CD4-positive, alpha-beta T cell treated with Interleukin-12 subunit alpha and Interleukin-12 subunit beta, for 1 hour (primary cell): Measurements from ENCODE around the gene DLGAP3.

Experiments
- DNase-seq: peaks from one replicate; pipeline ENCODE4 v3.0.0-alpha.2; 2020

The DLGAP3 gene

GRCh38 chr1:34900775-34901502, 28.5 kb downstream of the DLGAP3 start:
- DNase-seq: no peak

GRCh38 chr1:34899906-34900305, 29.5 kb downstream of the DLGAP3 start:
- no peak for DNase-seq

GRCh38 chr1:34899471-34899870, 30.0 kb downstream of the DLGAP3 start:
- DNase-seq: no peak

- no peak for DNase-seq
These were observed 31.1 kb downstream of the DLGAP3 start for GRCh38 chr1:34898330-34898761.

- DNase-seq: no peak
These were observed 32.8 kb downstream of the DLGAP3 start for GRCh38 chr1:34896612-34897011.

GRCh38 chr1:34889705-34890104, 39.7 kb downstream of the DLGAP3 start:
- DNase-seq: no peak

GRCh38 chr1:34887593-34887992, 41.9 kb downstream of the DLGAP3 start:
- DNase-seq: no peak

GRCh38 chr1:34885405-34886247, 43.8 kb downstream of the DLGAP3 start:
- peak; percentile 48 for DNase-seq

- no peak for DNase-seq
These were observed 44.5 kb downstream of the DLGAP3 start for GRCh38 chr1:34884961-34885360.

GRCh38 chr1:34884536-34884935, 44.9 kb downstream of the DLGAP3 start:
- no peak for DNase-seq

GRCh38 chr1:34879230-34879629, 50.2 kb downstream of the DLGAP3 start:
- no peak for DNase-seq

GRCh38 chr1:34876406-34876805, 53.0 kb downstream of the DLGAP3 start:
- no peak for DNase-seq

GRCh38 chr1:34874296-34874952, 55.0 kb downstream of the DLGAP3 start:
- no peak for DNase-seq

- DNase-seq: no peak
These were observed 57.3 kb downstream of the DLGAP3 start for GRCh38 chr1:34872133-34872503.

- no peak for DNase-seq
These were observed 57.9 kb downstream of the DLGAP3 start for GRCh38 chr1:34871443-34872132.

GRCh38 chr1:34870395-34870794, 59.1 kb downstream of the DLGAP3 start:
- no peak for DNase-seq

- no peak for DNase-seq
These were observed 59.7 kb downstream of the DLGAP3 start for GRCh38 chr1:34869760-34870159.

- DNase-seq: no peak
These were observed 61.0 kb downstream of the DLGAP3 start for GRCh38 chr1:34868230-34869049.

- DNase-seq: no peak
These were observed 62.0 kb downstream of the DLGAP3 start for GRCh38 chr1:34867415-34867814.

- DNase-seq: no peak
These were observed 62.7 kb downstream of the DLGAP3 start for GRCh38 chr1:34866762-34867109.

- peak; percentile 94 for DNase-seq
These were observed 63.3 kb downstream of the DLGAP3 start for GRCh38 chr1:34865981-34866761.
